ENCODE data around the gene NAT9. TPM values are rescaled to one million over a fixed set of nuclear protein-coding genes. Genes with fewer than 3 reads are reported as not detected.

The NAT9 gene
- total RNA-seq, 1 experiment from 2014 or later, result 63.5 TPM

DNA sequence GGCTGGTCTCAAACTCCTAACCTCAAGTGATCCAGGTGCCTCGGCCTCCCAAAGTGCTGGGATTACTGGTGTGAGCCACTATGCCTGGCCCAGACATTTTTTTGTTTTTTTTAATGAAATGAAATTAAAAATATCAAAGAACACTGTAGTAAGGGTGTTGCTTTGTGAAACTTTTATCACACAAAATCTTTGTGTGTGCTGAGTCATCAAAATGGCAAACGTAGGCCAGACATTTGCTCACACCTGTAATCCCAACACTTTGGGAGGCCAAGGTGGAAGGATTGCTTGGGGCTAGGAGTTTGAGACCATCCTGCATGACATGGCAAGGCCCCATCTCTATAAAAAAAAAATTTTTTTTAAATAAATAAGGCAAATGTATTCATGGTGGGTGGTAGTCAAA, 9.7 kb downstream of the NAT9 start:
- no peak for DNase-seq
- H2BK120ac ChIP-seq (ENCODE audit: low read depth, low read length, poor library complexity, severe bottlenecking), result no peak overlapping the region
- no peak overlapping the region for H2BK5ac ChIP-seq (ENCODE audit: insufficient read length, low read length)
- no CpG with 5 or more reads among the region's 2 CpGs for WGBS (ENCODE audit: extremely low coverage, insufficient read length, low lambda C conversion rate)
- H3K4me1 Mint-ChIP-seq, result peaks cover 20 to 48% of the 10 kb centered on the region in 2 experiments
- H2AK5ac ChIP-seq (ENCODE audit: insufficient read length, low read length), result no peak overlapping the region
- no peak overlapping the region for H3K56ac ChIP-seq (ENCODE audit: insufficient read length, low read depth, low read length)
- no peak overlapping the region for H3K9ac ChIP-seq (ENCODE audit: extremely low read depth, insufficient read length, low read length)
- no peak overlapping the region for H2BK15ac ChIP-seq (ENCODE audit: low read depth, low read length)
- no peaks in the 10 kb centered on the region; the same call in 1 of the 2 replicates for H3K4me1 ChIP-seq (ENCODE audit: insufficient read depth, low read length)
- no peaks in the 10 kb centered on the region for H3K23me2 ChIP-seq (ENCODE audit: insufficient read length, low read depth, low read length, poor library complexity, severe bottlenecking)
- H3K9me3 Mint-ChIP-seq, result no peaks in the 10 kb centered on the region
- no peak overlapping the region for H4K5ac ChIP-seq (ENCODE audit: insufficient read length, low read depth, low read length)
- H4K91ac ChIP-seq (ENCODE audit: insufficient read length, low read depth, low read length), result no peak overlapping the region
- H3K27me3 ChIP-seq (ENCODE audit: insufficient read depth, low read length), result no peaks in the 10 kb centered on the region
- no peak overlapping the region for H3K27ac Mint-ChIP-seq
- H3K4me2 ChIP-seq (ENCODE audit: insufficient read depth, insufficient read length, low read length), result no peak overlapping the region
- H3K79me1 ChIP-seq (ENCODE audit: insufficient read depth, low read depth, low read length, poor library complexity, severe bottlenecking), result no peaks in the 10 kb centered on the region
- no peak overlapping the region for H2BK12ac ChIP-seq (ENCODE audit: insufficient read length, low read depth, low read length)
- H3K36me3 Mint-ChIP-seq (ENCODE audit: insufficient read depth in 1 of 3, low read depth in 3 of 3), result peaks cover 18 to 44% (median 35%) of the 10 kb centered on the region in 3 experiments; a peak in 6 of 7 replicates
- no peaks in the 10 kb centered on the region for H3K9me3 ChIP-seq (ENCODE audit: control insufficient read depth, low read depth, low read length)
- no peak overlapping the region for H3K23ac ChIP-seq (ENCODE audit: insufficient read length, low read depth, low read length)
- no peak overlapping the region for H3T11ph ChIP-seq (ENCODE audit: low read length)
- H2BK20ac ChIP-seq (ENCODE audit: low read depth, low read length, poor library complexity, severe bottlenecking), result no peak overlapping the region
- H3K4ac ChIP-seq (ENCODE audit: low read depth, low read length), result no peak overlapping the region
- H2AFZ ChIP-seq (ENCODE audit: low read length), result no peak overlapping the region
- no peak overlapping the region for H3K18ac ChIP-seq (ENCODE audit: insufficient read length, low read depth, low read length)
- no peaks in the 10 kb centered on the region for H4K20me1 ChIP-seq (ENCODE audit: control insufficient read depth, insufficient read depth, insufficient read length)
- H3K27me3 Mint-ChIP-seq (ENCODE audit: low read depth), result no peaks in the 10 kb centered on the region
- H3K27ac ChIP-seq (ENCODE audit: insufficient read length, low read depth, low read length), result no peak overlapping the region
- H3K14ac ChIP-seq (ENCODE audit: insufficient read depth, low read length), result no peak overlapping the region
- no peak overlapping the region for H3K4me3 Mint-ChIP-seq
- TF ChIP-seq, protein P1, sequence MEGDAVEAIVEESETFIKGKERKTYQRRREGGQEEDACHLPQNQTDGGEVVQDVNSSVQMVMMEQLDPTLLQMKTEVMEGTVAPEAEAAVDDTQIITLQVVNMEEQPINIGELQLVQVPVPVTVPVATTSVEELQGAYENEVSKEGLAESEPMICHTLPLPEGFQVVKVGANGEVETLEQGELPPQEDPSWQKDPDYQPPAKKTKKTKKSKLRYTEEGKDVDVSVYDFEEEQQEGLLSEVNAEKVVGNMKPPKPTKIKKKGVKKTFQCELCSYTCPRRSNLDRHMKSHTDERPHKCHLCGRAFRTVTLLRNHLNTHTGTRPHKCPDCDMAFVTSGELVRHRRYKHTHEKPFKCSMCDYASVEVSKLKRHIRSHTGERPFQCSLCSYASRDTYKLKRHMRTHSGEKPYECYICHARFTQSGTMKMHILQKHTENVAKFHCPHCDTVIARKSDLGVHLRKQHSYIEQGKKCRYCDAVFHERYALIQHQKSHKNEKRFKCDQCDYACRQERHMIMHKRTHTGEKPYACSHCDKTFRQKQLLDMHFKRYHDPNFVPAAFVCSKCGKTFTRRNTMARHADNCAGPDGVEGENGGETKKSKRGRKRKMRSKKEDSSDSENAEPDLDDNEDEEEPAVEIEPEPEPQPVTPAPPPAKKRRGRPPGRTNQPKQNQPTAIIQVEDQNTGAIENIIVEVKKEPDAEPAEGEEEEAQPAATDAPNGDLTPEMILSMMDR (conservative IDR thresholded peaks at IDR 0.05), result no peak
- H3K79me2 ChIP-seq (ENCODE audit: insufficient read depth, low read length), result no peaks in the 10 kb centered on the region
- H4K8ac ChIP-seq (replicated peaks; ENCODE audit: insufficient read length, low read depth, low read length), result no peak overlapping the region
